ENCODE results near the gene FBXO27.

DNA sequence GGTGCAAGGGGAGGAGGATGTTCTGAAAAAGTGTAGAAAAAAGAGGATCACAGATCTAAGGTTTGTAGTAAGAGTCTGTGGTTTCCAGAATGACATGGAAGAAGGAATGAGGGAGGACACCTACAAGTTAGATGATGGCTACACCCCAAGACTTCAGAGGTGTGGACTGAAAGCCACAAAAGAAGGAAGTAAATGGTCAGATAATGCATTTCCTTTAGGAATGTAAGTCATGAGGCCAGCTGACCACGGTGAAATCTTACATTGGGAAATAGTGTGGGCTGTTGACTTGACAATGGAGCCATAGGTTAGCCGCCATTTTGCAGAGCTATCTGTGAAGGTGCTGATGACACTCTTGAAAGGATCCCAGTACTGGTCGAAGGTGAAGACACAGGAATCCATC lies 25.3 kb upstream of the FBXO27 start:
- no peak for TF ChIP-seq POLR2A (IDR thresholded peaks at IDR 0.05)
- TF ChIP-seq, protein P1, sequence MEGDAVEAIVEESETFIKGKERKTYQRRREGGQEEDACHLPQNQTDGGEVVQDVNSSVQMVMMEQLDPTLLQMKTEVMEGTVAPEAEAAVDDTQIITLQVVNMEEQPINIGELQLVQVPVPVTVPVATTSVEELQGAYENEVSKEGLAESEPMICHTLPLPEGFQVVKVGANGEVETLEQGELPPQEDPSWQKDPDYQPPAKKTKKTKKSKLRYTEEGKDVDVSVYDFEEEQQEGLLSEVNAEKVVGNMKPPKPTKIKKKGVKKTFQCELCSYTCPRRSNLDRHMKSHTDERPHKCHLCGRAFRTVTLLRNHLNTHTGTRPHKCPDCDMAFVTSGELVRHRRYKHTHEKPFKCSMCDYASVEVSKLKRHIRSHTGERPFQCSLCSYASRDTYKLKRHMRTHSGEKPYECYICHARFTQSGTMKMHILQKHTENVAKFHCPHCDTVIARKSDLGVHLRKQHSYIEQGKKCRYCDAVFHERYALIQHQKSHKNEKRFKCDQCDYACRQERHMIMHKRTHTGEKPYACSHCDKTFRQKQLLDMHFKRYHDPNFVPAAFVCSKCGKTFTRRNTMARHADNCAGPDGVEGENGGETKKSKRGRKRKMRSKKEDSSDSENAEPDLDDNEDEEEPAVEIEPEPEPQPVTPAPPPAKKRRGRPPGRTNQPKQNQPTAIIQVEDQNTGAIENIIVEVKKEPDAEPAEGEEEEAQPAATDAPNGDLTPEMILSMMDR (IDR thresholded peaks at IDR 0.05) = no peak

All from adrenal gland (tissue), 5 donors.